HEK293 (cell line): ENCODE data around the gene EPB41L2.

Experiments used
- CTCF ChIA-PET: fragments of 350-600 bp; formaldehyde crosslinking; extraction: SDS; loops from one replicate; lab custom pipeline; 2021; ENCODE audit warnings: antibody characterized with exemption; lab: Yijun Ruan, JAX
- POLR2A ChIA-PET: fragments of 300-600 bp; formaldehyde crosslinking; extraction: SDS; loops from one replicate; lab custom pipeline; 2020; ENCODE audit warnings: antibody characterized with exemption, inconsistent platforms; lab: Yijun Ruan, JAX
- H3K27ac ChIP-seq: fragments of 200-500 bp; sonication (Bioruptor generic); 2 replicates; pipeline ENCODE4 v1.5.1; 2014; ENCODE audit warnings: low read depth, low read length, control low read depth, inconsistent platforms; ENCODE audit errors: extremely low read depth
- H3K36me3 ChIP-seq, 2 experiments: fragments of 200-500 bp in 1 of 2; sonication (Bioruptor generic) in 1 of 2; 1 replicate in 1 of 2; 2 replicates in 1 of 2; pipeline ENCODE4 v1.5.1; 2014 to 2017; ENCODE audit warnings: inconsistent platforms in 2 of 2, low read length in 2 of 2; ENCODE audit not compliant: control insufficient read depth in 2 of 2, insufficient read depth in 1 of 2
- H3K4me1 ChIP-seq: fragments of 200-500 bp; sonication (Bioruptor generic); 2 replicates; pipeline ENCODE4 v1.5.1; 2014; ENCODE audit warnings: mild to moderate bottlenecking, low read length, inconsistent platforms; ENCODE audit not compliant: control insufficient read depth, insufficient read depth
- H3K4me3 ChIP-seq: 2 replicates; pipeline ENCODE4 v1.5.1; 2011; ENCODE audit warnings: low read depth, mild to moderate bottlenecking, control low read depth, low read length, moderate library complexity
- H3K9me3 ChIP-seq: fragments of 200-500 bp; sonication (Bioruptor generic); 2 replicates; pipeline ENCODE4 v1.5.1; 2014; ENCODE audit warnings: low read depth, low read length, inconsistent platforms; ENCODE audit not compliant: control insufficient read depth, insufficient read depth
- MEIS1 ChIP-seq: sonication (generic); formaldehyde crosslinking; IDR thresholded peaks from 2 replicates; pipeline ENCODE4 v1.8.1; 2022; ENCODE audit warnings: missing genetic modification reagents, mild to moderate bottlenecking, borderline replicate concordance
- PRDM4 ChIP-seq: fragments of 450-650 bp; formaldehyde crosslinking; IDR thresholded peaks from 2 replicates; pipeline ENCODE4 v1.5.1; 2017; ENCODE audit warnings: missing biosample characterization, missing genetic modification characterization
- SCRT2 ChIP-seq: fragments of 450-650 bp; formaldehyde crosslinking; IDR thresholded peaks from 2 replicates; pipeline ENCODE4 v1.5.1; 2016; ENCODE audit warnings: missing biosample characterization, missing genetic modification characterization
- SP7 ChIP-seq: fragments of 450-650 bp; formaldehyde crosslinking; IDR thresholded peaks from 2 replicates; pipeline ENCODE4 v1.5.1; 2016; ENCODE audit warnings: missing biosample characterization, missing genetic modification characterization
- ZNF133 ChIP-seq: fragments of 450-650 bp; formaldehyde crosslinking; IDR thresholded peaks from 2 replicates; pipeline ENCODE4 v1.5.1; 2016; ENCODE audit warnings: missing biosample characterization, missing genetic modification characterization
- ZNF146 ChIP-seq: fragments of 450-650 bp; formaldehyde crosslinking; IDR thresholded peaks from 2 replicates; pipeline ENCODE4 v1.5.1; 2016; ENCODE audit warnings: missing biosample characterization, missing genetic modification characterization
- ZNF148 ChIP-seq: fragments of 450-650 bp; formaldehyde crosslinking; IDR thresholded peaks from 2 replicates; pipeline ENCODE4 v1.5.0; 2017; ENCODE audit warnings: missing biosample characterization, missing genetic modification characterization, borderline replicate concordance
- ZNF155 ChIP-seq: fragments of 450-650 bp; formaldehyde crosslinking; IDR thresholded peaks from 2 replicates; pipeline ENCODE4 v1.5.1; 2016; ENCODE audit warnings: missing biosample characterization, missing genetic modification characterization
- ZNF16 ChIP-seq: fragments of 450-650 bp; formaldehyde crosslinking; IDR thresholded peaks from 2 replicates; pipeline ENCODE4 v1.5.1; 2016; ENCODE audit warnings: low read depth, missing biosample characterization, missing genetic modification characterization
- ZNF239 ChIP-seq: fragments of 450-650 bp; formaldehyde crosslinking; IDR thresholded peaks from 2 replicates; pipeline ENCODE4 v1.5.1; 2016; ENCODE audit warnings: missing biosample characterization, missing genetic modification characterization
- ZNF24 ChIP-seq: fragments of 450-650 bp; formaldehyde crosslinking; IDR thresholded peaks from 2 replicates; pipeline ENCODE4 v1.5.1; 2016; ENCODE audit warnings: missing biosample characterization, missing genetic modification characterization
- ZNF248 ChIP-seq: fragments of 450-650 bp; formaldehyde crosslinking; IDR thresholded peaks from 2 replicates; pipeline ENCODE4 v1.5.1; 2017; ENCODE audit warnings: missing biosample characterization, missing genetic modification characterization
- ZNF26 ChIP-seq: fragments of 450-650 bp; formaldehyde crosslinking; IDR thresholded peaks from 2 replicates; pipeline ENCODE4 v1.5.1; 2016; ENCODE audit warnings: missing biosample characterization, missing genetic modification characterization
- ZNF341 ChIP-seq: fragments of 450-650 bp; formaldehyde crosslinking; IDR thresholded peaks from 2 replicates; pipeline ENCODE4; 2016; ENCODE audit warnings: low read depth, missing biosample characterization, missing genetic modification characterization
- ZNF350 ChIP-seq: fragments of 450-650 bp; formaldehyde crosslinking; IDR thresholded peaks from 2 replicates; pipeline ENCODE4 v1.5.0; 2017; ENCODE audit warnings: missing biosample characterization, mild to moderate bottlenecking, missing genetic modification characterization
- ZNF394 ChIP-seq: fragments of 450-650 bp; formaldehyde crosslinking; IDR thresholded peaks from 2 replicates; pipeline ENCODE4 v1.5.1; 2016; ENCODE audit warnings: missing biosample characterization, missing genetic modification characterization, mild to moderate bottlenecking, moderate library complexity, borderline replicate concordance
- ZNF514 ChIP-seq: fragments of 450-650 bp; formaldehyde crosslinking; IDR thresholded peaks from 2 replicates; pipeline ENCODE4 v1.5.1; 2016; ENCODE audit warnings: missing biosample characterization, missing genetic modification characterization
- ZNF580 ChIP-seq: fragments of 450-650 bp; formaldehyde crosslinking; IDR thresholded peaks from 2 replicates; pipeline ENCODE4 v1.5.1; 2016; ENCODE audit warnings: missing biosample characterization, missing genetic modification characterization
- ZNF621 ChIP-seq: fragments of 450-650 bp; formaldehyde crosslinking; IDR thresholded peaks from 2 replicates; pipeline ENCODE4 v1.5.1; 2017; ENCODE audit warnings: missing biosample characterization, missing genetic modification characterization
- ZNF660 ChIP-seq: fragments of 450-650 bp; IDR thresholded peaks from 2 replicates; pipeline ENCODE4 v1.5.1; 2018; ENCODE audit warnings: missing biosample characterization, mild to moderate bottlenecking, missing genetic modification characterization
- ZNF701 ChIP-seq: fragments of 450-650 bp; formaldehyde crosslinking; IDR thresholded peaks from 2 replicates; pipeline ENCODE4 v1.5.1; 2016; ENCODE audit warnings: missing biosample characterization, missing genetic modification characterization
- ZNF830 ChIP-seq: fragments of 450-650 bp; IDR thresholded peaks from 2 replicates; pipeline ENCODE4 v1.5.0; 2018; ENCODE audit warnings: missing biosample characterization, missing genetic modification characterization, low read depth, mild to moderate bottlenecking, moderate library complexity

Gene EPB41L2

GRCh38 chr6:130858498-130859160 is 204.4 kb downstream of the EPB41L2 start:
- ChIA-PET CTCF (interaction anchor here (0.6 to 1.6 kb wide), 2 partner anchors 14 to 544 kb away, joined by 3 to 5 read pairs; no protein-coding TSS in a partner anchor), POLR2A (no interaction called here)
- Histone ChIP-seq H3K4me3 (no peak overlapping the region), H3K27ac (no peak overlapping the region), H3K36me3 (peaks cover 5 to 16% of the 10 kb centered on the region in 2 experiments; a peak in 2 of 3 replicates), H3K9me3 (no peaks in the 10 kb centered on the region), H3K4me1 (no peaks in the 10 kb centered on the region; the same call in 1 of the 2 replicates)
- TF ChIP-seq ZNF148, result no peak
- no peak for TF ChIP-seq ZNF155 (tag by site-specific recombination)
- TF ChIP-seq ZNF146 (tag by site-specific recombination), result no peak
- TF ChIP-seq SP7, result peak; percentile 64

GRCh38 chr6:130858054-130858453 is 205.0 kb downstream of the EPB41L2 start:
- Histone ChIP-seq H3K4me3 (no peak overlapping the region), H3K36me3 (peaks cover 5 to 11% of the 10 kb centered on the region in 2 experiments; a peak in 2 of 3 replicates), H3K9me3 (no peaks in the 10 kb centered on the region), H3K27ac (no peak overlapping the region), H3K4me1 (no peaks in the 10 kb centered on the region; the same call in 1 of the 2 replicates)
- TF ChIP-seq ZNF16 (tag by site-specific recombination) (no peak), ZNF239 (tag by site-specific recombination) (no peak), ZNF830 (no peak), ZNF341 (tag by site-specific recombination) (no peak), ZNF248 (tag by site-specific recombination) (no peak), ZNF26 (tag by site-specific recombination) (no peak), ZNF660 (no peak), ZNF350 (tag by site-specific recombination) (no peak), ZNF394 (tag by site-specific recombination) (no peak), ZNF133 (tag by site-specific recombination) (no peak), ZNF24 (no peak)
- ChIA-PET POLR2A (no interaction called here), CTCF (interaction anchor here (1.6 kb wide), 1 partner anchor 14 kb away, joined by 5 read pairs; no protein-coding TSS in a partner anchor)

GRCh38 chr6:130853555-130854183 is 209.4 kb downstream of the EPB41L2 start:
- ChIA-PET CTCF (interaction anchor here (0.6 to 1.2 kb wide), 6 partner anchors 9 to 531 kb away, joined by 3 to 6 read pairs (median 4); no protein-coding TSS in a partner anchor), POLR2A (no interaction called here)
- Histone ChIP-seq H3K4me3 (no peak overlapping the region), H3K4me1 (no peaks in the 10 kb centered on the region; the same call in 1 of the 2 replicates), H3K27ac (no peak overlapping the region), H3K36me3 (peaks cover 2 to 5% of the 10 kb centered on the region in 2 experiments; a peak in 2 of 3 replicates), H3K9me3 (no peaks in the 10 kb centered on the region)
- TF ChIP-seq ZNF621 (no peak), PRDM4 (no peak), ZNF580 (tag by site-specific recombination) (no peak), SCRT2 (tag by site-specific recombination) (no peak), ZNF514 (tag by site-specific recombination) (no peak), ZNF701 (no peak), MEIS1 (CRISPR knock-in tag) (no peak)
